ENCODE measurements around the gene HIP1. TPM values are rescaled to one million over a fixed set of nuclear protein-coding genes. Genes with fewer than 3 reads are reported as not detected.
"Not testable (repeated sequence)": the region's sequence is repeated elsewhere in the genome, so short reads cannot be mapped to it uniquely, and the experiment has no call there.

HIP1 gene
- total and polyA plus RNA-seq, 8 donors: 3.6 to 14.8 (median 5.2) TPM

DNA sequence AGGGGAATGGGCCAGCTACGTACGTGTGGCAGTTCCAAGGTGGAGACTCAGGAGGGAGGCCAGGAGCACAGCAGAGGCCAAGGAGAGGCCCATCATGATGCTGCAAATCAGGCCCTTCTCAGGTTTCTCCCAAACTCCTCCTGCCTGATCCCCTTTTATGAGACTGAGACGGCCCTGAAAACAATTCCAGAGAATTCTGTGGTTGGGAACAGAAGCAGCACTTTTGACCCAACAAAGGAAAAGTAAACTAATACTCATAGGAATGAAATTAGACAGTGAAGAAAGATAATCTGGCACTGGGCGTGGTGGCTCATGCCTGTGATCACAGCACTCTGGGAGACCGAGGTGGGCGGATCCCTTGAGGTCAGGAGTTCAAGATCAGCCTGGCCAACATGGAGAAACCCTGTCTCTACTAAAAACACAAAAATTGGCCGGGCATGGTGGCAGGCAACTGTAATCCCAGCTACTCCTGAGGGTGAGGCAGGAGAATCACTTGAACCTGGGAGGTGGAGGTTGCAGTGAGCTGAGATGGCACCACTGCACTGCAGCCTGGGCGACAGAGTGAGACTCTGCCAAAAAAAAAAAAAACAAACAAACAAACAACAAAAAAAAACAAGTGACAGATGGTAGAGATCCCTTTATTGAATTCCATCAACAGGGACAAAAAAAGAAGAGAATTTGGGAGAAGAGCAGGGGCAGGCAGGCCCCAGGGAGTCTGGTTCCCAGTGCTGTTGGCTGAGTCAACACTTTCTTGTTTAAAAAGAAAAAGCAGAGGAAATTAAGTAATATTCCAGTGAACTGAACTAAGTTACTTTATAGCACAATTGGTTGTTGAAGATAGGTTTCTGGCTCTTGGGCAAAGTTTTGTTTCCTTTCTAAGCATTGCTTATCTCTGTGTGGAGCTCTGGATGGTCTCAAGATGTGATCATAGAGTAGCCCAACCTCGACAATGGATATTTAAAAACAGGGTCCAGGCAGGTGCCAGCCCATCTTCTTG, 33.6 kb upstream of the HIP1 start, which contains the start of gene CCL26:
TSS of gene CCL26 (minus strand) at position 131 of the 997 bp plus-strand sequence. CDS start at position 96, 35 bp downstream.
- 71 to 77% methylated on average over 9 of the region's 9 CpGs for WGBS, 2 donors
- H3K27ac ChIP-seq: no peak within 1 kb of the TSS
- FAIRE-seq (no peak), DNase-seq (no peak), ATAC-seq (peak in 3 of 4 donors; percentile 44 to 73 (median 46))
- H3K4me3 ChIP-seq: no peak within 1 kb of the TSS
- no peaks in the 10 kb centered on the region for H3K9me3 ChIP-seq
- no peaks in the 10 kb centered on the region for H3K27me3 ChIP-seq
- TF ChIP-seq CTCF (IDR thresholded peaks at IDR 0.05): no peak
- H3K36me3 ChIP-seq: no peaks in the 10 kb centered on the region
- no peaks in the 10 kb centered on the region for H3K4me1 ChIP-seq
- intact Hi-C loops (cut with DNase I): no loop called here

DNA sequence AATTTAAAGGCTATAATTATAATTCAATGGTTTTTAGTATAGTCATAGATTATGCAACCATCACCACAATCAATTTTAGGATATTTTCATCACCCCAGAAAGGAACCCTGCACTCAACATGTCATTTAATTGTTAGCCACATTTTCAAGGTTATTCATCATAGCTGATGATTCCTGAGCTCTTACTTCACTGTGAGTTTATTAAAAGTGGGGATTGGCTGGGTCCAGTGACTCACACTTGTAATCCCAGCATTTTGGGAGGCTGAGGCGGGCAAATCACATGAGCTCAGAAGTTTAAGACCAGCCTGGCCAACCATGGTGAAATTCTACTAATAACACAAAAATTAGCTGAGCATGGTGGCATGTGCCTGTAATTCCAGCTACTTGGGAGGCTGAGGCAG, 32.5 kb upstream of the HIP1 start:
- no peak for ATAC-seq
- TF ChIP-seq CTCF (IDR thresholded peaks at IDR 0.05): no peak
- no peaks in the 10 kb centered on the region for H3K4me1 ChIP-seq
- intact Hi-C loops (cut with DNase I): no loop called here
- no peak for FAIRE-seq
- DNase-seq: no peak
- no peaks in the 10 kb centered on the region for H3K36me3 ChIP-seq
- H3K27me3 ChIP-seq: no peaks in the 10 kb centered on the region
- H3K4me3 ChIP-seq: no peak overlapping the region
- H3K27ac ChIP-seq: no peak overlapping the region
- H3K9me3 ChIP-seq: no peaks in the 10 kb centered on the region
- WGBS, 2 donors: 82 to 94% methylated on average over 1 of the region's 1 CpG

DNA sequence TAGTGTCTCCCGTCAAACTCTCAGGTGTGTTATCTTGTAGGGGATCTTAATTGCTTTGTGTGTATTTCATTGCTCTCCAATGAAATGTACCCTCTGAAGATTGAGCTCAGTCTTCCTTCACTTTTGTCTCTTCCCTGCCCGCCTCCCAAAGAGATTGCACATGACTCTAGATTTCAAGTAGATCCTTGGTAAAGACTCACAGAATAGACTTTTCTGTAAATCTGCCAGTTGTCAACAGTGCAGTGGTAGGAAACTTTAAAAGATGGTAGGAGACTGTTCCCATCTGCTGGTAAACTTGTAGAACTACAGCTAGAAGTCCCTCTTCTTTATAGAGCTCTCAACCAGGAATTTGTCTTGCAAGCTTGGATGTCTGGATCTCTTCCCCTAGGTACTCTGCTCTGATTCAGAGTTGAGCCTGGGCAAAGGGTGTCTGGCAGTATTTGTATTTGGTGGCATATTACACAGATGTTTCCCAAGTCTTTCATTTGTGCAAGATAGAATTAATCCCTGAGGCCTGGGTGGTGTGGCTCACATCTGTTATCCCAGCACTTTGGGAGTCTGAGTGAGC, 23.7 kb upstream of the HIP1 start:
- Histone ChIP-seq H3K27me3 (no peaks in the 10 kb centered on the region), H3K4me3 (no peak overlapping the region), H3K9me3 (no peaks in the 10 kb centered on the region), H3K27ac (no peak overlapping the region), H3K4me1 (no peaks in the 10 kb centered on the region), H3K36me3 (no peaks in the 10 kb centered on the region)
- intact Hi-C loops (cut with DNase I): no loop called here
- peak; percentile 86 to 98 (median 92) for ATAC-seq
- TF ChIP-seq CTCF (IDR thresholded peaks at IDR 0.05): peak; percentile 29 to 68 (median 52)
- DNase-seq: no peak
- 4 to 7% methylated on average over 2 of the region's 2 CpGs for WGBS, 2 donors
- peak; percentile 5 for FAIRE-seq

DNA sequence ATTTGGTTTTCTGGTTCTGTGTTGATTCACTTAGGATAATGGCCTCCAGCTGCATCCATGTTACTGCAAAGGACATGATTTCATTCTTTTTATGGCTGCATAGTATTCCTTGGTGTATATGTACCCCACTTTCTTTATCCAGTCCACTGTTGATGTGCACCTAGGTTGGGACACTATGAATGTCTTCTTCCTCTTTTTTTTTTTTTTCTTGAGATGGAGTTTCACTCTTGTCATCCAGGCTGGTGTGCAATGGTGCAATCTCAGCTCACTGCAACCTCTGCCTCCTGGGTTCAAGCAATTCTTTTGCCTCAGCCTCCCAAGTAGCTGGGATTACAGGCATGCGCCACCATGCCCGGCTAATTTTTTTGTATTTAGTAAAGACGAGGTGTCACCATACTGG, 23.1 kb upstream of the HIP1 start:
- H3K4me3 ChIP-seq; H3K4me1 ChIP-seq; H3K9me3 ChIP-seq; H3K27me3 ChIP-seq; FAIRE-seq; H3K36me3 ChIP-seq; H3K27ac ChIP-seq; DNase-seq; intact Hi-C loops (cut with DNase I); ATAC-seq: not testable (repeated sequence)
- 43 to 73% methylated on average over 3 of the region's 3 CpGs for WGBS, 2 donors

GRCh38 chr7:75758491-75758890, 19.8 kb upstream of the HIP1 start:
- DNase-seq (no peak), ATAC-seq (no peak), FAIRE-seq (no peak)
- Histone ChIP-seq H3K4me3 (no peak overlapping the region), H3K27ac (no peak overlapping the region), H3K27me3 (no peaks in the 10 kb centered on the region), H3K4me1 (no peaks in the 10 kb centered on the region), H3K9me3 (no peaks in the 10 kb centered on the region), H3K36me3 (no peaks in the 10 kb centered on the region)
- intact Hi-C loops (cut with DNase I): no loop called here
- TF ChIP-seq CTCF (IDR thresholded peaks at IDR 0.05): no peak
- 59 to 83% methylated on average over 2 of the region's 2 CpGs for WGBS, 2 donors

Data from pancreas (tissue), 10 donors.